ENCODE results near the gene UNC13A. TPM values are rescaled to one million over a fixed set of nuclear protein-coding genes. Genes with fewer than 3 reads are reported as not detected.

The UNC13A gene
- total RNA-seq, 6 donors from 2014 or later = under 0.01 to 0.54 (median 0.33) TPM; not detected in 1

DNA sequence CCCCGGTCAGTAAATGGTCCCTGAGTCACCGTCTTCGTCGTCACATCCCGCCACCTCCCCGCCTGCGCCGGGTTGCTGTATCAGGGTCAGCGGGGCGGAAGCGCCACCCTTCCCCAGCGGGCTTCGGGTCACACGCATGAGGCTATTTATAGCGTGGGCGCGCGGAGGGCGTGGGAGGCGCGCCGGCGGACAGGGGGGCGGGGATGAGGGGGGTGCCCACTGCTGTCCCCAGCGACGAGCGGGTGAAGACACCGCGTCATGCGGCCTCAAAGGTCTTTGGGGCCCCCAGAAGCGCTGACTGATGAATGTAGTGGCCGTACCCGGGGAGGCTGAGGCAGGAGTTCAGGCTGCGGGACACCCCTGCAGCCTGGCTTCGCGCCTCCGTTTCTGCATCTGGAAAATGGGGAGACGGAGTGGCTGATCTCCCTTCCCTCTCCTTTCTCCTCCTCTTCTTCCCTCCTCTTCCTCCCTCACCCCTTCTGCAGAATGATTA is 7.9 kb downstream of the UNC13A start:
- H3K36me3 ChIP-seq = no peaks in the 10 kb centered on the region
- 3 to 16% methylated on average over 12 to 17 of the region's 38 CpGs for WGBS, 2 donors
- TF ChIP-seq POLR2AphosphoS5 (IDR thresholded peaks at IDR 0.05) = peak; percentile 85 to 87
- TF ChIP-seq, protein P1, sequence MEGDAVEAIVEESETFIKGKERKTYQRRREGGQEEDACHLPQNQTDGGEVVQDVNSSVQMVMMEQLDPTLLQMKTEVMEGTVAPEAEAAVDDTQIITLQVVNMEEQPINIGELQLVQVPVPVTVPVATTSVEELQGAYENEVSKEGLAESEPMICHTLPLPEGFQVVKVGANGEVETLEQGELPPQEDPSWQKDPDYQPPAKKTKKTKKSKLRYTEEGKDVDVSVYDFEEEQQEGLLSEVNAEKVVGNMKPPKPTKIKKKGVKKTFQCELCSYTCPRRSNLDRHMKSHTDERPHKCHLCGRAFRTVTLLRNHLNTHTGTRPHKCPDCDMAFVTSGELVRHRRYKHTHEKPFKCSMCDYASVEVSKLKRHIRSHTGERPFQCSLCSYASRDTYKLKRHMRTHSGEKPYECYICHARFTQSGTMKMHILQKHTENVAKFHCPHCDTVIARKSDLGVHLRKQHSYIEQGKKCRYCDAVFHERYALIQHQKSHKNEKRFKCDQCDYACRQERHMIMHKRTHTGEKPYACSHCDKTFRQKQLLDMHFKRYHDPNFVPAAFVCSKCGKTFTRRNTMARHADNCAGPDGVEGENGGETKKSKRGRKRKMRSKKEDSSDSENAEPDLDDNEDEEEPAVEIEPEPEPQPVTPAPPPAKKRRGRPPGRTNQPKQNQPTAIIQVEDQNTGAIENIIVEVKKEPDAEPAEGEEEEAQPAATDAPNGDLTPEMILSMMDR (IDR thresholded peaks at IDR 0.05) = peak in 2 of 6 experiments; percentile 6 to 10
- TF ChIP-seq EP300 (IDR thresholded peaks at IDR 0.05) = peak in 3 of 4 donors; percentile 37 to 90 (median 84)
- no peak for TF ChIP-seq POLR2A (IDR thresholded peaks at IDR 0.05)
- no peaks in the 10 kb centered on the region for H3K27me3 ChIP-seq
- peaks cover 11 to 16% (median 12%) of the 10 kb centered on the region in 4 donors for H3K4me1 ChIP-seq
- peak overlapping the region in 2 of 4 donors; percentile 64 to 74 for H3K27ac ChIP-seq
- ATAC-seq (ENCODE audit: low FRiP score in 2 of 2) (peak; percentile 85), DNase-seq (peak; percentile 70 to 92)
- H3K4me3 ChIP-seq = peak overlapping the region in 3 of 4 donors; percentile 13 to 36 (median 32)
- H3K9me3 ChIP-seq = no peaks in the 10 kb centered on the region

DNA sequence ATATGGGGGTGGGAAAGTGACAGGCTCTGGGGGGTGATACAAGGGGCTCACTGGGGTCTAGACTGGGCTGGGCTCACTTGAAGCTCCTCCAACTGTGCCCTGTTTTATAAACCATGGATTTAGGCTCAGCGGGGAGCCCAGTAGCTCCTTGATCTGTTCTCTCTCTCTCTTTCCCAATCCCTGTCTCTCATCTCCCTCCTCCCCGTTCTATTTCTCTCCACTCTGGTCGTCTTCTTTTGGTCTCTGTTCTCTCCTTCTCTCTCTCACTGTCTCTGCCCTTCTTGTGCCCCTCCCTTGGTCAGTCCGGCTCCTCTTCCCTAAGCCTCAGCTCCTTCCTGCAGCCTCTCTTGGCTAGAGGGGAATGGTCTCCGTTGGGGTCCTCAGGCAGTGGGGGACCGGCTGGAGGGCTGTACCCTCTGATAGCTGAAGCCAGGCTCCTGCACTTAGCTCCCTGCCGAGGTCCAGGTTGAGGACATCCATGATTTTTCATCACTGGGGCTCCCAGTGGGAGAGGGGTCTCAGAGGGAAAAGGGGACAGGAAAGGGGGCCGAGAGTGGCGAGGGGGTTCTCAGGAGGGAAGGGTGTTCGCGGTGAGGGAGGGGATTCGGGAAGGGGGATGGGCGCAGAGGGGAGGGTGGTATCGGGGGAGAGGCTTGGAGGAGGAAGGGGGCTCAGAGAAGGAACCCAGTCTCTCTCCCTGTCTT is 8.5 kb downstream of the UNC13A start:
- no peaks in the 10 kb centered on the region for H3K9me3 ChIP-seq
- no peaks in the 10 kb centered on the region for H3K36me3 ChIP-seq
- DNase-seq (no peak), ATAC-seq (ENCODE audit: low FRiP score in 2 of 2) (peak in 1 of 2 donors; percentile 12)
- peaks cover 11 to 16% (median 12%) of the 10 kb centered on the region in 4 donors for H3K4me1 ChIP-seq
- WGBS, 2 donors = 6 to 15% methylated on average over 11 to 14 of the region's 14 CpGs
- TF ChIP-seq, protein P1 (IDR thresholded peaks at IDR 0.05) = no peak
- TF ChIP-seq POLR2A (IDR thresholded peaks at IDR 0.05) (no peak), POLR2AphosphoS5 (IDR thresholded peaks at IDR 0.05) (no peak), EP300 (IDR thresholded peaks at IDR 0.05) (no peak)
- H3K4me3 ChIP-seq = peak overlapping the region in 3 of 4 donors; percentile 13 to 36 (median 32)
- H3K27ac ChIP-seq = peak overlapping the region in 2 of 4 donors; percentile 64 to 74
- H3K27me3 ChIP-seq = no peaks in the 10 kb centered on the region

DNA sequence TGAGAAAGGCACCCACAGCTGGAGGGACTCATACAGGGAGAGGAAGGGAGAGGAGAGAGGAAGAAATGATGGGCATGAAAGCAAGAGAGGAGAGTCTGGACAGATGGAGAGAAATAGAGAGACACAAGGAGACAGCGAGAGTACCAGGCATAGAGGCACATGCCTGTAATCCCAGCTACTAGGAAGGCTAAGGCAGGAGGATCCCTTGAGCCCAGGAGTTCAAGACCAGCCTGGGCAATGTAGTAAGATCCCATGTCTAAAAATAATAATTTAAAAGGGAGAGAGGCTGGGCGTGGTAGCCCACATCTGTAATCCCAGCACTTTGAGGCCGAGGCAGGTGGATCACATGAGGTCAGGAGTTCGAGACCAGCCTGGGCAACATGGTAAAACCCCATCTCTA is 9.3 kb downstream of the UNC13A start:
- H3K4me1 ChIP-seq = peaks cover 11 to 16% (median 12%) of the 10 kb centered on the region in 4 donors
- no peaks in the 10 kb centered on the region for H3K9me3 ChIP-seq
- H3K27me3 ChIP-seq = no peaks in the 10 kb centered on the region
- H3K4me3 ChIP-seq = no peak overlapping the region
- ATAC-seq (ENCODE audit: low FRiP score in 2 of 2) = no peak
- H3K27ac ChIP-seq = no peak overlapping the region
- WGBS, 2 donors = 87 to 90% methylated on average over 4 of the region's 4 CpGs
- no peaks in the 10 kb centered on the region for H3K36me3 ChIP-seq
- TF ChIP-seq, protein P1 (IDR thresholded peaks at IDR 0.05) = no peak
- TF ChIP-seq EP300 (IDR thresholded peaks at IDR 0.05) = no peak
- no peak for TF ChIP-seq POLR2A (IDR thresholded peaks at IDR 0.05)
- TF ChIP-seq POLR2AphosphoS5 (IDR thresholded peaks at IDR 0.05) = no peak
- no peak for DNase-seq

DNA sequence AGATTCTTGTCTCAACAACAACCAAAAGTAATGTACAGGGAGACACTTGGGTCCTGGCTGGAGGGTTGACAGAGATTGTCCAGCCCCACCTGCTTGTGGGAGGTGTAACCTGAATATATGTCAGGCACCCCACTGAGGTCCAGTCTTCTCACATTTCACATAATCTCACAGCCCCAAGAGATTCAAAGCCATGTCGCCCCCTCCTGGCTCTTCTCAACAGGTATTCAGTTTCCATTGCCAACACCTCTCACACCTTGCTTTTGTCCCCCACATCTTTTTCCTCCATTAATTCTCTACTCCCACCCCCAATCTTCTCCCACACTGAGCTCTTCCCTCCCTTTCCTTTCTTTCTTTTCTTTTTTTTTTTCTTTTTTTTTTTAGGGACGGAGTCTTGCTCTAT is 11.2 kb downstream of the UNC13A start:
- peaks cover 11 to 16% (median 12%) of the 10 kb centered on the region in 4 donors for H3K4me1 ChIP-seq
- H3K27ac ChIP-seq = no peak overlapping the region
- H3K9me3 ChIP-seq = no peaks in the 10 kb centered on the region
- ATAC-seq (ENCODE audit: low FRiP score in 2 of 2) (no peak), DNase-seq (no peak)
- WGBS, 2 donors = 75 to 88% methylated on average over 2 of the region's 2 CpGs
- H3K27me3 ChIP-seq = no peaks in the 10 kb centered on the region
- TF ChIP-seq POLR2A (IDR thresholded peaks at IDR 0.05) = no peak
- H3K36me3 ChIP-seq = no peaks in the 10 kb centered on the region
- H3K4me3 ChIP-seq = no peak overlapping the region

DNA sequence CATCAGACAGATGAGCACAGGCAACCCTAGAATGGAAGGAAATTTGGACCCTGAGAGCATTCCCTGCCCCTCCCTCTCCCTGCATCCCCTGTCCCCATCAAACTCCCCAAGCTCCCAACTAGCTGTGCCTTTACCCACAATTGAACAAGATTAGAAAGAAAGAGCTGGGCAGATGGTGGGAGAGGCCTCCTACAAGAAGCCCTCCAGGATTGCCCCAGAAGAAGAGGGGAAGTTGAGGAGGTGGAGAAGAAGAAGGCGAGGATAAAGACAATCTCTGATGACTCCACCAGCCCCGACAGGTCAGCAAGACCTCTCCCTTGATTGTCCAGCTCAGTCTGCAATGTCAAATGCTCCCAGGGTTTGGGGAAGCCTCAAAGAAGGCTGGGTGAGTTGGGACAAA is 11.9 kb downstream of the UNC13A start:
- Histone ChIP-seq H3K27ac (no peak overlapping the region), H3K4me1 (peaks cover 11 to 16% (median 12%) of the 10 kb centered on the region in 4 donors), H3K27me3 (no peaks in the 10 kb centered on the region), H3K4me3 (no peak overlapping the region), H3K36me3 (no peaks in the 10 kb centered on the region), H3K9me3 (no peaks in the 10 kb centered on the region)
- ATAC-seq (ENCODE audit: low FRiP score in 2 of 2) = no peak
- 50 to 66% methylated on average over 2 of the region's 2 CpGs for WGBS, 2 donors
- TF ChIP-seq, protein P1 (IDR thresholded peaks at IDR 0.05) = no peak
- TF ChIP-seq EP300 (IDR thresholded peaks at IDR 0.05) = no peak
- no peak for TF ChIP-seq POLR2AphosphoS5 (IDR thresholded peaks at IDR 0.05)
- no peak for TF ChIP-seq POLR2A (IDR thresholded peaks at IDR 0.05)
- DNase-seq = no peak

Measured in upper lobe of left lung (tissue), 6 donors.